Measurements from ENCODE around the gene TMEM178A.
A peak's percentile ranks its signal among the peaks of the same experiment; 100 is the strongest.
"Not testable (repeated sequence)": the region's sequence is repeated elsewhere in the genome, so short reads cannot be mapped to it uniquely, and the experiment has no call there.

Gene TMEM178A

DNA sequence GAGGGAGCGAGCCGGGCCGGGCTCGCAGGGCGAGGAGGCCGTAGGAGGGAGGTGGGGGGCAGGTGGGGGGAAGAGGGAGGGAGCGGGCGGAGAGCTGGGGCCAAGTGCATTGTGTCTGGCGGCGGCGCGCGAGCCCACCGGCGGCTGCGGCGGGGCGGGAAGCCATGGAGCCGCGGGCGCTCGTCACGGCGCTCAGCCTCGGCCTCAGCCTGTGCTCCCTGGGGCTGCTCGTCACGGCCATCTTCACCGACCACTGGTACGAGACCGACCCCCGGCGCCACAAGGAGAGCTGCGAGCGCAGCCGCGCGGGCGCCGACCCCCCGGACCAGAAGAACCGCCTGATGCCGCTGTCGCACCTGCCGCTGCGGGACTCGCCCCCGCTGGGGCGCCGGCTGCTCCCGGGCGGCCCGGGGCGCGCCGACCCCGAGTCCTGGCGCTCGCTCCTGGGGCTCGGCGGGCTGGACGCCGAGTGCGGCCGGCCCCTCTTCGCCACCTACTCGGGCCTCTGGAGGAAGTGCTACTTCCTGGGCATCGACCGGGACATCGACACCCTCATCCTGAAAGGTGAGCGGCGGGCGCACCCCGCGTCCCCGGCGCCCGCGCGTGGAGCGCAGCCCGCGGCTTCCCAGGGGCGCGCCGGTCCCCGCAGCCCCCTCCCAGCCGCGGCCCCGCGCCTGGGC is at the start of gene TMEM178A:
TSS of gene TMEM178A (plus strand) at position 107 of the 680 bp plus-strand sequence. CDS start at position 165, 58 bp downstream.
- DNase-seq = no peak

DNA sequence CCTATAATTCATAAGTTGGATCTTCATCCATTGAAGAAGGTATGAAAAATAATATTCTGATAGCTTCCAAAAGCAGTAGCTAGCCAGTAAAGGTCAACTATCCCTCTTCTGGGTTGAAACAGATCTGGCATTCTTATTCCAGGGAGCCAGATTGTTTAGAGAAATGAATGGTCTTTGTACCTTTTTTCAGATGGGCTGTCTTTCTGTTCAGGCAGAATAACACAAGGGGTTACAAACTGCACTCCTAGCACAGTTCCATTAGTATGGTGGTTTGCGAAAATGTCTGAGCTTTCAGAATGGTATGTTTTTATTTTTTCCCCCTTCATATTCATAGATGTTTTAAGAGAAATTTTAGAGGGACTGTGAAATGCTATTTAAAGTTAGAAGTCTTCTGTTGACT is 47.5 kb upstream of the TMEM178A start:
- DNase-seq = no peak

DNA sequence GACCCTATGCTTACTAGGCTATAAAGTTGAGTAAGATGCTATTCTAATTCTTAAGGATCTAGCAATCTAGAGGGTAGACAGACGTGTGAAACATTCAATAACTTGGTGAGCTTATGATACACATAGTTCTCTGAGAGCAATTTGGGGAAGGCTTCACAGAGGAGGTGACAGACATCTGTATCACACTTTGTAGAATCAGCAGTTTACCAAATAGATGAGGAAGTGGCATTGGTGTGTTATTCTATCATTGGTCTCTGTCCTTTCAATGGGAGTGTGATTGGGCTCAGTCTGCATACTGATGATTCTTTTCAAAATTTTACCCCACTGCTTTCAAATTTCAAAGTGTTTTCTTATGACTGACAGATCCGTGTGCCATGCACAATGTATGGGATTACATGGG is 47.0 kb upstream of the TMEM178A start:
- DNase-seq = peak; percentile 70

DNA sequence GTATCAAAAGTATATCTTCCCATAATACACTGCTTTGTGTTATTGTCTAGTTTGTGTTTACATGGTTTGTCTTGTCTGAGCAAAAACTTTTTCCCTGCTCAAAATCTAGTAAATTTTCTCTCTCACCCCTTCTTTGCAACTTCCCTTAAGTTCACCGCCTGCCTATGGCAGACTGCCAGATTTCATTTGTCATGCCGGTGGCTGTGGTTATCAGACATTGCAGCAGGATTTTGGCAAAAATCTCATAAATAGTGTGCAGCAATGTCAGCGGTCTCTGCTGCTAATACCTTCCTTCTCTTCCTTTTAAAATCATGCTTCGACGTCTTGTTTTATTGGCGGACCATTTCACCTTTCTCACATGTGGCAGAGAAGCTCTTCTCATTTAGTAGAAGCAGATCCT is 45.6 kb upstream of the TMEM178A start:
- DNase-seq = peak; percentile 88

DNA sequence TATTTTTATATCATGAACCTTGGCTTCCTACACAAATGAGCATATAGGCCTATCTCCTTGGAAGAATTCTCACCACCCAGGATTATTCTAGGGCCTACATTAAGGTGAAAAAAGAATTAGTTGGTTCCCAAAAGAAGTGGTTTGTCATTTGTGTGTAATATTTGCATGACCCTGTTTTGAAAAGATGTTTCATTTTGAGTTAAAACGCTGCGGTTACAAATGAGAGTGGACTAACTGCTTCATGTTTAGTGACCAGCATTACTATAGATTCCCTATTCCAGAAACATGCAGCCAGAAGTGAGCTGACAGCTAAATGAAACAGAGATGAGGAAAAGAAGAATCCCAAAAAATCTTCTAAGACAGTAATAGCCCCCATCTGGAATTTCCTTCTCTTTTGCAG is 44.1 kb upstream of the TMEM178A start:
- no peak for DNase-seq

DNA sequence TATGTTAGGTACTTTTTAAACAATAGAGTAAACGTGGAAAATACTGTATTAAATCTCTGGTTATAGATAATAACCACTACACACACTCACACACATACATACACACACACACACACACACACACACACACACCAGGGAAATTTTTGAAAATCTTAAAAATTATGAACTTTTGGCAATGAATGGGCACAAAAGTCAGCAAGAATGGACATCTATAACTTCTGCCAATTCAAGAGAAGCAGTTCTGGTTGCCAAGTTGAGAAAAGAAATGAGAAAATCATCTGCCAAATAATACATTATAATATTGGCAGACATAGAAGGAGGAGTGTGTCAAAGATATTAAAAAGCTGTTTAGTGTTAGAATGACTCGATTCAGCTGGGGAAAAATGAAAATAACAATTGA is 42.9 kb upstream of the TMEM178A start:
- no peak for DNase-seq

DNA sequence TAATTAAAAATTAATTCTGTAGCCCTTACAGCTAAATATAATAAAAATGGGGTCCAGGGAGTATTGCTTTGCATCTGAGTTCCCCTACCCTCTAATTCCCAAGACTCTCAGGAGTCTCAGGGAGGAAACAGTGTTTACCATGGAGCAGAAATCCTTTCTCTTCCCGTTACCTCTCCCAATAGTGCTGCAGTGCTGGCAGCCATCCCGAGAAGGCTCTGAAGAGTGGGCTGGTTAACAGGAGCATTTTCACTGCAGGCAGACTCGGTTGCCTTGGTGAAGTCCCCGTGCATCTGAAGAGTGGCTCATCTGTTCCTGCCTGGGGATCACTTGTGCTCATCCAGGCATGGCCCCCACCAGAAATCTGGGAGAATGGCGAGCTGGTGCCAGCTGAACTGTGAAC is 41.8 kb upstream of the TMEM178A start:
- no peak for DNase-seq

DNA sequence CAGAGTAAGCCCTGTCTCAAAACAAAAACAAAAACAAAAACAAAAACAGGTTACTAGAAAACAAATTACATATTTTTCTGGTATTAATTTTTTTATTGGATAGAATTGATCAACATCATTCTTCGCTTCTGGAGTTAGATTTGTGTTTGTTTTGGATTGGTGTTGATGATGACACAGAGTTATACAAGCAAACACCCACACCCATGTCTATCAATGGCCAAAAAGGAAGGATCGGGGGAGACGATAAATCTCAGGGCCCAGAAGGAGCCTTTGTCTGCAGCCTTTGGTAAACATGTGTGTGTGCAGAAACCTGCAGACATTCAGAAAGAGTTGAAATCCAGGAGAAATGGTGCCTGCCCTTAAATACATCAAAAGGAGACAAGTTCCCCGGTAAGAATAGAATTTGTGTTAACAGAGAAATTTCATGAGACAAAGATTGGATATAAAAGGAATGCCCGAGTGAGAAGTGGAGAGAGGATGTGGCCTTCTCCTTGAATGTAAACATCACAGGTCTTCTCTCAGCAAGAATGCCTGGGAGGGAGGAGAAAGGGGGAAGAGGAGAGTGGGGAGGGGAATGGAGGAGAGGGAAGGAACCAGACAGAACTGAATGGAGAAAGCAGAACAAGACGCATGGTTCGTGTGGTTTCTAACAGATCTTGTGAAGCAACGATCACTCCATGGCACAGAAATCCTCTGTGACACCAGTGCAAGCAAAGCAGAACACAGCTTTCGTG is 40.4 kb upstream of the TMEM178A start:
- DNase-seq = peak; percentile 76

DNA sequence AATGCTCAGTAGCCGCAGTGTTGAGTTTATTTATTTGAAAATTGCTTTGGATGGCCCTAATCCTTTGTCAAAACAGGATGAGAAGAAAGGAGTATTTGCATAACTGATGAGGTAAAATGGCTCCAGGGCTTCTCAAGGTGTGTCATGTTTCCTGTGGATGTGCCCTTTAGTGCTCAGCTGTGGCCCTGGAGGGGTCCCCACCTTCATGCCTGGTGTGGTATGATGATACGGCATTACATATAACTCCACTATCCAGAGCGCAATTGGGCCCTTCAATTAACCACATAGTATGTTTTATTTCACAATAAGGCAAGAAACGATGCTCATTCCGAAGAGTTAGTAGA is 39.8 kb upstream of the TMEM178A start:
- no peak for DNase-seq

DNA sequence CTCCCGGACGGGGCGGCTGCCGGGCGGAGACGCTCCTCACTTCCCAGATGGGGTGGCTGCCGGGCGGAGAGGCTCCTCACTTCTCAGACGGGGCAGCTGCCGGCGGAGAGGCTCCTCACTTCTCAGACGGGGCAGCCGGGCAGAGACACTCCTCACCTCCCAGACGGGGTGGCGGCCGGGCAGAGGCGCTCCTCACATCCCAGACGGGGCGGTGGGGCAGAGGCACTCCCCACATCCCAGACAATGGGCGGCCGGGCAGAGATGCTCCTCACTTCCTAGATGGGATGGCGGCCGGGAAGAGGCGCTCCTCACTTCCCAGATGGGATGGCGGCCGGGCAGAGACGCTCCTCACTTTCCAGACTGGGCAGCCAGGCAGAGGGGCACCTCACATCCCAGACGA is 37.4 kb upstream of the TMEM178A start:
- DNase-seq = not testable (repeated sequence)

DNA sequence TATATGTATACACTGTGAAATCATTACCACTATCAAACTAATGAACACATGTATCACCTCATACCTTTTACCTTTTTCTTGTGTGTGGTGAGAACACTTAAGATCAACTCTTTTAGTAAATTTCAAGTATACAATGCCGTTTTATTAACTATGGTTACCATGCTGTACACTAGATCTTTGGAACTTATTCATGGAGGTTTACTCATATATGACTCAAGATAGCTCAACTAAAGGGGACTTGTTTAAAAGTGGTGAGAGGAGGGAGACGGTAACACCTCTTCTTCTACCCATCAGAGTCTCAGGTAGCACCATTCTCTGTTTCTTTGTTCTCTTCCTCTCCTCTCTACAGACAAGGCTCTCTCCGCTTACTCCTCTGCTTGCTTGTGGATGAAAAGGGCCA is 36.1 kb upstream of the TMEM178A start:
- no peak for DNase-seq

DNA sequence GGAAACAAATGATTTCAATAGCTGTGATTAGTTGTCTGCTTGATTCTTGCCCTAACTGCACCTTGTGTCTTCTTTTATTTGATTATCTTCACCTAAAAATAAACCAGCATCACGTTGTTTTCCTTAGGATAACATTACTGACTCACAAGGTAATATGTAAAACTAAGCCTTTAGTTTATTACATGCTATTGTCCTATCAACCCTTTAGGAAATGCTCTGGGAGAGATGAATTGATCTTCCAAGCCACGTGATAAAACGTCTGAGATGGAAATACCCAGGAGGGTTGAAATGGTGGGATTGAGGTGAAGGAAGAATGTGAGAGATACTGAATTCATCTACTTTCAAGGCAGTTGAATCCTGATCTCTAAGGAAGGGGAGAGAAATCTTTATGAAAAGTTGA is 34.5 kb upstream of the TMEM178A start:
- no peak for DNase-seq

DNA sequence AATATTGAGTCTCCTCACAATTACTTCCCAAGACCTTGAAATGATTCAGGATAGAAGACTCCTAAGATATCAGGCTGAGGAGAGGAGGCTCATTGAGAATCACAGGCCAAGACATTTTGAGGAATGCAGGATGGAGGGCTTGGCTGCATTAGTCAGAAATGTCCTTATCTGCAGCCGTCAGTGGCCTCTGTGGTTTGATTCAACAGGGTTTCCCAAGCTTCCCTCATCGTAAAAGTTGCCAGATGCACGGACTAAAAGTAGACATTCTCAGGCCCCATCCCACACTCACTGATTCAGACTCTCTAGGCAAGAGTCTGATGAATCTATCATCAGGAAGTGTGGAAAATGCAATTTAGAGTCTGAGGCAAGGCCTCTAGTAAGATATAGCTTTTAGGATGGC is 34.0 kb upstream of the TMEM178A start:
- peak; percentile 62 for DNase-seq

DNA sequence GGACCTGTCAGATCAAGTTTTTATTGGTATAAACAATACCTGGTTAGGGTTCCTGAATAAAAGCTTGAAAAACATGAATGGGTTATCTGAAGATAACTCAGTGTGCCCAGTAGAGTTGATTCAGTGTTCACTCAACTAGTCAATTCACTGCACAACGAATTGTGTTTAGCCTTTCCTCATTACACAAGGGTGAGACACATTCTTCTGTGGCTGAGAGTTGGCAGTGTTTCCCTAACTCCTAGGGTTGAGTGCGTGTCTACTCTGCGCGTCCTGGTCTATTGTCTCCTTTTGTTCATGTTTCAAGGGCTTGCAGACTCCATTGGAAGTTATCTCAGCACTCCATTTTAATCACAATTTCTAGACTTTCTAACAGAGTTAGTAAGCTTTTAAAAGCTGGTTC is 32.8 kb upstream of the TMEM178A start:
- DNase-seq = no peak

DNA sequence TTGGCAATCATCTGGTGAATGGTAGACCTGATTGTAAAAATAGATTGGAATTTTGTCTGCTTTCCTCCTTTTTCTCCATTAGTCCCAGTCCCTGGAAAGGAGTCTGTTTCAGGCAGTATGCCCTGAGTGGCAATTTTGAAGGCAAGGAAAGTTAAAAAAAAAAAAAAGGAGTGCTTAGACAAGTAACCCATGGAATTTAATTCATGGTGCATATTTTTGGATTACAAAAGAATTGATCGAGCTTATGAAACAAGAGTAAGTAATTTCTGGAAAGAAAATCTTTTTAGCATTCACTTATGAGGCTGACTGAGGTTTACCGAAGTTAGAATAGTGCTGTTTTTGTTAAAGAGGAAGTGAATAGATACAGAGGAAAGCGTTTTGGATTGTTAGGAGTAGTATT is 29.4 kb upstream of the TMEM178A start:
- no peak for DNase-seq

DNA sequence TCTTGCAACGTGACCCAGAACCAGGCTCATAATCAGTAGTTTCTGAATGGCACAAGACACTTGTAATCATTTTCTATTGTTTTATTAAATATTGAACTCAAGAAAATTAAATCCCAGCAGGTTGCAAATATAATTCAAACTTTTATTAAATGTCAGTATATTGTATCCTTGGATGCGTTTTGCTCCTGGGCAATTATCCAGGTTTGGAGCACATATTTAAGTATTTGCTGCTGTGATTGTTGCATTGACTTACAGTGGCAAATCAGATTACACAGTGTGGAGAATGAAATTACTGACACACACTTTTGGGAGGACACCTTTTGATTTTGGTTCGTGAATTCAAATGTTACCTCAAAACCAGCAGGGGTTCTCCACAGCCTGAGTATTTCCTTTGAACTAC is 27.1 kb upstream of the TMEM178A start:
- no peak for DNase-seq

DNA sequence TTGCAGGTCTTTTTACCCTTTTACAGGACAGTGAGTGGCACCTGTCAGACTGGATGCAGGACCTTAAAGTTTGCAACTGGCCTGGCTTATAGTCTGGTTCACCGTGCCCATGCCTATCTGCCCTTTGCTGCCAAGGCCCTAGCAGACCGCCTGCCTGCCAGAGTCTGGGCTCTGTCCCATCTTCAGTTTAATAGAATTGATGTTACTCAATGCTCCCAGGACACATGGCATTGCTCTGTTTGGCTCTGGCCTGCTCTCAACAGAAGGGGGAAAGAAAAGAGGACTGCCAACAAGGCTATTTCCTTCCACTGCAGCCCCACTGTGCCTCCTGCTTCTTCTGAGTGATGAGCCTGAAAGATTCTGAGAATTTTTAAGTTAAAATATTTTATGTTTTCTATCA is 25.6 kb upstream of the TMEM178A start:
- no peak for DNase-seq

DNA sequence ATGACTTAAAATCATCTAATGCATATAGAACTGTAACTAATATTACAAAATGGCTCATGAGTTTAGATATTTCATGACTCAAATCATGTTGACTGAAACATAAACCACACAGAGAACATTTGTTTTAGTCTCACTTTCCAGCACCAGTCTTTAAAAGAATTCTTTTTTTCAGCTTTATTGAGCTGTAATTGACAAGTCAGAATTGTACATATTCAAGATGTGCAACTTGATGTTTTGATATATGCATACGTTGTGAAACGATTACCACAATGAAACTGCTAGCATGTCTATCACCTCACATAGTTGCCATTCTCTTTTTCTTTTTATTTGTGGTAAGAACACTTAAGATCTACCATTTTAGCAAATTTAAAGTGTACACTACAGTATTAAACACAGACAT is 25.0 kb upstream of the TMEM178A start:
- no peak for DNase-seq

DNA sequence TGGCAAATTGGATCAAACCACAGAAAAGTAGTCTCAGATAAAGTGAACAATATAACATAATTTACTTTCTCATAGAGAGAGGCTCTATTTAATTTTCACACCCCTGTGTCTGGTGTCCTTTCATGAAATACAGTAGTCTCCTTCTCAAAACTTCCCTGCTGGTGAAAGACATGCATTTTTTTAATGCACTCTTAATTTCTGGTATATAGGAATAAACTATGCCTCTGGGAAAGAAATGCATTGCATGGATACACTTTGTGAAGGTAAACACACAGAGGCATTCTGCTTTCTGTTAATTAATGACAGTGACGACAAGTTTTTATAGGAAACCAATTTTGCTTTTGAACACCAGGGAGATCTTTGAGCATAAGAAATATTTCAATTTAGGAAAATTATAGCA is 24.1 kb upstream of the TMEM178A start:
- no peak for DNase-seq

DNA sequence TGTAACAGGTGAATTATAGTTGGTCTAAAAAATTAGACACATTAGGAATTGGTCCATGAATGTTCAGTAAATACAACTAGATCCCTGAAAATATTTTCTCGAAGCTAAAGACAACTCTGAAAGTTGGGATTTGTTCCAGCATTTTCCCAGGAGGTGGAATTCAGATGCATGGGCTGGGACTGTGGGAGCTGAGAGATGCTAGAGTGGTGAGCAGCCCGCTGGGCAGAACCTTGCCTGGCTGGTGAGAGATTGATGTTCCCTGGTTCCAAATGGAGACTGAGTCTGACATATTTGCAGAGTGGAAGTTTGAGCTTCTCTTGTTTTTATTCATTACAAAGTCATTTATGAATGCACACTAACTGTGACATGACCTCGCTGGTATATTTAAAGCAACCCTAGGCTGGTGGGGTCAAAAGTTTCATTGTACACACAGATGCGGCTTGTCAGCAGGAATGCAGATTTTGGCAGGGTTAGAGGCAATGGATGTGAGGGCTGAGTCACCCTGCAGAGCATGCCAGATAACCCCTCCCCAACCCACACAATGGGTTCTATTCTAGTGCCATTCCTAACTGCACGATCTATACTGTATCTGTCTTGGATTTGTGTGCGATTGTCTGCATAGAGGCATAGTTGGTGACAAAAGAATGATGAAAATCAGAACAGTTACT is 23.5 kb upstream of the TMEM178A start:
- no peak for DNase-seq

DNA sequence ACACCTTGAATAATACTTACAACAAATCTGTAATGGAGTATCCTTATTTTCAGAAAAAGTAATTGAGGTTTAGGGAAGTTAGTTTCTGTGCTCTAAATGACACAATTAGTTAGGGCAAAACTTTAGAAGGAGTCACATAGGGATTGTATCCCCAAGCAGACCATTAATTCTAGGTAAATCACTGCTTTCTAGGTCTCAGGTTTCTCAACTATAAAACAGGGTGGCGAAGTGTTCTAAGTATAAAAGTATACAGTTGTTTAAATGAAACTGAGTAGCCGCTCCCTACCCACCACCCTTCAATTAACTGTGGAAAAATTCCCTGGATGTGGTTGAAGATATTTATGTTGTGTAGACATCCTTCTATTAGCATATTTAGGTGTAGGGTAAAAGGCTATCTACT is 19.9 kb upstream of the TMEM178A start:
- no peak for DNase-seq

DNA sequence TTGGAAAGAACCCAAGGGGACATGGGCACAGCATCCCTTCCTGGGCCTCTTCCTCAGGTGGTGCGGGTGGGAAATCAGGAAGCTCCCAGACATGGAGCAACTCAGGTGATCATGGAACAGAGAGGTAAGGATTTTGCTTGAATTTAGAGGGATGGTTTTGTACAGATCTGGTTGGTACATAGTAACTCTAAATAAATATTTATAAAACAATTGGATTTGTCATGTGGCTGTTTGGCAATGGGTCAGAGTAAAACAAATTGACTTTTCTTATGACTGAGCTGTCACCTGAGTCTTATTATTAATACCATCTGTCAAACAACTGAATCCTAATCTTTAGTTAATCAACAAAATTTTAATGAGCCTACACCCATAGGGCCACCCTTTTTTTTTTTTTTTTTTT is 19.4 kb upstream of the TMEM178A start:
- no peak for DNase-seq

DNA sequence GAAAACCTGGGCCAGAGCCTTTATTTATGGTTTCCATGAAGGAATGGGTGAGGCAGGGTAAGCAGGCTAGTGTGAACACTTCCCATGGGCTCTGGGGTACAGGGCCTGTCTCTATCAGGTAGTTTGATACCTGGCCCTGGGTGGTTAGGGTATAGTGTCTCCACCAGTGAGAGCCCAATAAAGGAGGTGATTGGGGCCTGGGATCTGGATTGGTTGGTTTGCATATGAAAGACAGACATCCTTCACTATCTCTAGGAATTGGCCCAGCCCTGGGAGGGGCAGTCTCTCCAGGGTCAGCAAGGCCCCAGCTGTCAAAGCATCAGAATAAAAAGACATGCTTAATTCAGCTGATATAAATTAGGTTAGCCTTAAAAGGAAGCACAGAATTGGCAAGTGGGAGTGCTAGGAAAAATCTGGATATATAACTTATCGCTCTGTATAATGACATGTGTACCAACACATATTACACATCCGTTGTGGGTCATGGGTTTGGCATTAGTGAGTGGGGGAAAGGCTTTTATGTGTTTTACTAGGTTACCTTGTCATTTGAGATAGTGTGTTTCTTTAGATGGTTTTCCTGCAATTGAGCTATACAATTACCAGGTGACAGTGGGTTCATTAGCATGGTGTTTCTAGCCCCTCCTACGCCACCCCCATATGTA is 18.5 kb upstream of the TMEM178A start:
- DNase-seq = no peak

DNA sequence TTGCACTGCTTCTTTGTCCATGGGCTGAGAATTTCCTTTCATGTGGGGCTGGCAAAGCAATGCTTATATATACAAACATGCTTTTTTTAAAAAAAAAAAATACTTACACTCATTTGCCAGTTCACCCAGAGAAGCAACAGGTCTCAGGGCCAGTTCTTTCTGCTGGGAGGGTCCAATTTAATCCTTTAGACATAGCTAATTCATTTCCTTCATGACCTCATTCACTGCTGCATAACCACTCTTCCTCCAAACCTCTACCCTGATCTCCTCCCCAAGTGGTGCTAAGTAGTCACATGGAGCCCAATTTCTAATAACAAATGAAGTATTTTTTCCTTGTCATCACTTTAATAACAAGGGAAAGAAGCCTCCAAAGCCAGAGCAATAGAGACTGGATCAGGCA is 17.1 kb upstream of the TMEM178A start:
- no peak for DNase-seq
